ENCODE measurements around the gene ZNF581.

The ZNF581 gene

GRCh38 chr19:55638864-55639359 is 4.5 kb upstream of the ZNF581 start:
- H3K4me3 ChIP-seq (ENCODE audit: low read depth, low read length) = no peak overlapping the region
- TF ChIP-seq, protein P1, sequence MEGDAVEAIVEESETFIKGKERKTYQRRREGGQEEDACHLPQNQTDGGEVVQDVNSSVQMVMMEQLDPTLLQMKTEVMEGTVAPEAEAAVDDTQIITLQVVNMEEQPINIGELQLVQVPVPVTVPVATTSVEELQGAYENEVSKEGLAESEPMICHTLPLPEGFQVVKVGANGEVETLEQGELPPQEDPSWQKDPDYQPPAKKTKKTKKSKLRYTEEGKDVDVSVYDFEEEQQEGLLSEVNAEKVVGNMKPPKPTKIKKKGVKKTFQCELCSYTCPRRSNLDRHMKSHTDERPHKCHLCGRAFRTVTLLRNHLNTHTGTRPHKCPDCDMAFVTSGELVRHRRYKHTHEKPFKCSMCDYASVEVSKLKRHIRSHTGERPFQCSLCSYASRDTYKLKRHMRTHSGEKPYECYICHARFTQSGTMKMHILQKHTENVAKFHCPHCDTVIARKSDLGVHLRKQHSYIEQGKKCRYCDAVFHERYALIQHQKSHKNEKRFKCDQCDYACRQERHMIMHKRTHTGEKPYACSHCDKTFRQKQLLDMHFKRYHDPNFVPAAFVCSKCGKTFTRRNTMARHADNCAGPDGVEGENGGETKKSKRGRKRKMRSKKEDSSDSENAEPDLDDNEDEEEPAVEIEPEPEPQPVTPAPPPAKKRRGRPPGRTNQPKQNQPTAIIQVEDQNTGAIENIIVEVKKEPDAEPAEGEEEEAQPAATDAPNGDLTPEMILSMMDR (IDR thresholded peaks at IDR 0.05; ENCODE audit: borderline replicate concordance, insufficient read depth, low read depth, low read length) = peak; percentile 68

DNA sequence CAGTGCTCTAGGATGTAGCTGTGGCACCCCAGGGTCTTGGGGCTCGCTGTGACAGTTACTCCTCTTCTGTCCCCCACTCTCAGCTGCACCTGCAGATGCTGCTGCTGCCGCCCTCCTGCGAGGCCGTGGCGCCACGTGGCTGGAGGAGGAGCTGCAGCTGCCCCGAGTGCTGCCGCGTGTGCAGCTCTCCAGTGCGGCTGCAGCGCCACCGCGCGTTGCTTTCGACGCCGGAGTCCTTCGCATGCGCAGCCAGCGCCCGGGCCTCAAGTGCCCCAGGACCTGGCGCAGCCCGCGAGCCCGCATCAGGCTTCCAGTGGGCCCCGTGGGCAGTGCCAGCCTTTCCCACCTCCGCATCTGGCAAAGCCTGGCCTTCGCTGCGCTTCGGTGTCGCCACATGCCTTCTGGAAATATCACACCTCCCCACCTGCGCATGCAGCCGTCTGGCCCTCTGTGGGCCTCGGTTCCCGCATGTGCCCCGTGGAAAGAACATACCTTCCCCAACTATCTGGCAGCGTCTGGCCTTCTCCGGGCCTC is 3.3 kb upstream of the ZNF581 start:
- peak overlapping the region; percentile 80 for H3K4me3 ChIP-seq (ENCODE audit: low read depth, low read length)
- TF ChIP-seq, protein P1 (IDR thresholded peaks at IDR 0.05; ENCODE audit: borderline replicate concordance, insufficient read depth, low read depth, low read length) = peak; percentile 63

DNA sequence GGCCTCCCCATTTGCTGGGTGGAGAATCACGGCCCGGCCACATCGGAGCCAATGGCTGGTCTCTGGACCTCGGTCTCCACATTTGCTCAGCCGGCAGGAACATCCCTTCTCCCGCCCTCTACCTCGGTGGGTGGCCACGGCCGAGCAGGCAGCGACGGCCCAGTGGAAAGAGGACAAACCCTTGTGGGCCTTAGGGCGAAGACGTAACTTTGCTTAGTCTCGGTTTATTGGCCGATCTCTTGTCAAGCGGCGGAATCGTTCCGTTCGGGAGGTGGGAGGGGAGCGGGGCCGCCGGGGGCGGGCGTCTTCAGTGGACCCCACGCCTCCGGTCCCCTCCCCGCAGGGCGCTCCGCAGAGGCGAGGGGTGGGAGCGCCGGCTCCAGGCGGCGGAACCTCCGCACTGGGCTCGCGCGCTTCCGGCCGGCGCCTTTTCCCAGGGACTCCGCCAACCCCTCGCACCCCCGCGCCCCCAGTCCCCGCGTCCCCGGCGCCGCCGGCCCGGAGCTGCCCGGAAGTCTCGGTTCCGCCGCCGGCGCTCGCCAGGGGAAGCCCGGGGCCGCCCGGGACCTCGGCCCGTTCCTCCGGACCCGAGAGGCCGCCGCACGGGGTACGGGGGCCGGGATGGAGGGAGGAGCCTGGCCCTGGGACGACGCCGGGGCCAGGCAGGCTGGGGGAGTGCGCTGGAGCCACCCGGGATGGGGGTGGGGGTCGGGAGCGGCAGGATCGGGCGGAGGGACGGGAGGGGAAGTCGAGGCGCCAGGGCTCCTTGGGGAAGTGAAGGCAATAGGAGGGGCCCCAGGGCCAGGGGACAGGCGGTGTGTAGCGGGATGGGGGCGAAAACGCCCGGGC is 2.6 kb upstream of the ZNF581 start, which contains the start of gene ZNF580:
TSS of gene ZNF580 (plus strand) at position 426 of the 849 bp plus-strand sequence. CDS start 1,507 bp downstream, outside the sequence.
- TF ChIP-seq, protein P1 (IDR thresholded peaks at IDR 0.05; ENCODE audit: borderline replicate concordance, insufficient read depth, low read depth, low read length) = no peak
- H3K4me3 ChIP-seq (ENCODE audit: low read depth, low read length) = peak within 1 kb of the TSS; percentile 80

- TF ChIP-seq, protein P1 (IDR thresholded peaks at IDR 0.05; ENCODE audit: borderline replicate concordance, insufficient read depth, low read depth, low read length) = no peak
Measured at GRCh38 chr19:55641426-55642152, 1.9 kb upstream of the ZNF581 start.

DNA sequence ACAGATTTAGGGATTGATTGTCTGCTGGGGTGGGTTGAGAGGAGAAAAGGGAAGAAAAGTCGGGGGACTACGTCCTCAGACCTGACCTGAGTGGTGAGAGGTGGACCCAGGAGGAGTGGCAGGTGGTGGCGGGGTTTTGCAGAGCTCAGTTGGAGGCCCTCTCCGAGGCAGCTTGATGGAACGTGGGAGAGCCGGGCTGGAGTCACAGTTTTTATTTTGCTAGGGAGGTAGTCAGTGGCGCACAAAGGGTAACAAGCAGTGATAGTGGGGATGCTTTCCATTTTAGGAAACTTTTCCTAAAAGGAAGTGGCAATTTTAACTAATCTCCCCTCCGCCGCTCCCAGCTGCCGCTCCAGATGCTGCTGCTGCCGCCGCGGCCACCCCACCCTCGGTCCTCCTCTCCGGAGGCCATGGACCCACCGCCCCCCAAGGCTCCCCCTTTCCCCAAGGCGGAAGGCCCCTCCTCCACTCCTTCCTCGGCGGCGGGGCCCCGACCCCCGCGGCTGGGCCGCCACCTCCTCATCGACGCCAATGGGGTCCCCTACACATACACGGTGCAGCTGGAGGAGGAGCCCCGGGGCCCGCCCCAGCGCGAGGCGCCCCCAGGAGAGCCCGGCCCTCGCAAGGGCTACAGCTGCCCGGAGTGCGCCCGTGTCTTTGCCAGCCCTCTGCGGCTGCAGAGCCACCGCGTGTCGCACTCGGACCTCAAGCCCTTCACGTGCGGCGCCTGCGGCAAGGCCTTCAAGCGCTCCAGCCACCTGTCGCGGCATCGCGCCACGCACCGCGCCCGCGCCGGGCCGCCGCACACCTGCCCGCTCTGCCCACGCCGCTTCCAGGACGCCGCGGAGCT is 1.1 kb upstream of the ZNF581 start:
- peak overlapping the region; percentile 80 for H3K4me3 ChIP-seq (ENCODE audit: low read depth, low read length)
- TF ChIP-seq, protein P1 (IDR thresholded peaks at IDR 0.05; ENCODE audit: borderline replicate concordance, insufficient read depth, low read depth, low read length) = no peak

More at GRCh38 chr19:55641426-55642152, 1.9 kb upstream of the ZNF581 start:
- H3K4me3 ChIP-seq (ENCODE audit: low read depth, low read length) = peak overlapping the region; percentile 80

DNA sequence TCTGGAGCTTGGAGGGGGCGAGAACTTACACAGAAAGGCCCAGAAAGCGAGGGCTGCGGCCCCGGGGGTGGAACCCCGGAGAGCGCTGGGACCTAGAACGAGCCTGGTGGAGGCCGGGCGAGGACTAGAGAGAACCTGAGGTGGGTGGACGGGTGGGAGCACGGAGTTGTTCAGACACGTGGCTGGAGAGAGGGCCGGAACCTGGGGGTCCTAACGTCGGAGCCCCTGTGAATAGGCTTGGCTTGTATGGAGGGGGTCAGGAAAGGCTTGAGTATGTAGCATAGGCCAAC is 383 bp downstream of the ZNF581 start:
- H3K4me3 ChIP-seq (ENCODE audit: low read depth, low read length) = peak overlapping the region; percentile 80
- TF ChIP-seq, protein P1 (IDR thresholded peaks at IDR 0.05; ENCODE audit: borderline replicate concordance, insufficient read depth, low read depth, low read length) = no peak

Measured in GM12875 (cell line).